Uterus (tissue), 4 donors: ENCODE measurements around the gene ERC2. TPM values are rescaled to one million over a fixed set of nuclear protein-coding genes. Genes with fewer than 3 reads are reported as not detected.

Experiments used
- DNase-seq, 2 donors: peaks; one replicate each; pipeline ENCODE4 v3.0.0-alpha.2; 2019 to 2020
- H3K27ac ChIP-seq, 2 donors: fragments of 200-600 bp; sonication (generic); 1 replicate in 1 of 2; 2 replicates in 1 of 2; pipeline ENCODE4 v1.5.1; 2016 to 2018
- H3K27me3 ChIP-seq, 2 donors: fragments of 200-600 bp; sonication (generic); one replicate each; pipeline ENCODE4 v1.5.1; 2018 to 2019; ENCODE audit warnings: control low read depth in 1 of 2
- H3K36me3 ChIP-seq, 2 donors: fragments of 200-600 bp; sonication (generic); one replicate each; pipeline ENCODE4 v1.5.1; 2019; ENCODE audit warnings: control low read depth in 1 of 2
- H3K4me1 ChIP-seq, 2 donors: fragments of 200-600 bp; sonication (generic); one replicate each; pipeline ENCODE4 v1.5.1; 2018 to 2019; ENCODE audit warnings: control low read depth in 1 of 2
- H3K4me3 ChIP-seq, 2 donors: fragments of 200-600 bp; sonication (generic); 1 replicate in 1 of 2; 2 replicates in 1 of 2; pipeline ENCODE4 v1.5.1; 2018 to 2019; ENCODE audit warnings: mild to moderate bottlenecking in 1 of 2
- H3K9me3 ChIP-seq, 2 donors: fragments of 200-600 bp; sonication (generic); one replicate each; pipeline ENCODE4 v1.5.1; 2019; ENCODE audit warnings: control low read depth in 1 of 2
- CTCF ChIP-seq, 4 experiments: fragments of 200-600 bp in 2 of 4; fragments of 450-650 bp in 2 of 4; sonication (generic) in 2 of 4; IDR thresholded peaks; one replicate each; pipeline ENCODE4 v1.5.1; 2016 to 2019; ENCODE audit warnings: antibody characterized with exemption in 4 of 4, mild to moderate bottlenecking in 2 of 4, moderate library complexity in 1 of 4
- POLR2A ChIP-seq, 2 donors: fragments of 450-650 bp; IDR thresholded peaks; one replicate each; pipeline ENCODE4 v1.6.1; 2016; ENCODE audit warnings: antibody characterized with exemption in 2 of 2, mild to moderate bottlenecking in 1 of 2, moderate library complexity in 1 of 2
- intact Hi-C: fragments of 100-400 bp; cut with DNase I; formaldehyde crosslinking; loops from one replicate; pipeline ENCODE4 v1.15.1; 2023; ENCODE audit warnings: low total_unique reads
- total RNA-seq, 4 donors: library from RNA; depleted of rRNA in 3 of 4; stranded (reverse); fragments of >200 nt in 3 of 4; gene quantifications; one replicate each; pipeline versions ENCODE4 v1.1.0 to v1.2.4, GENCODE V29; 2014 to 2023
- donor health status: DM: yes; HTN: yes; CAD: no.

Gene ERC2
- total RNA-seq, 4 donors from 2014 or later, result 1.7 to 5.5 TPM; not detected in 2

- no peaks in the 10 kb centered on the region for H3K9me3 ChIP-seq
- H3K27me3 ChIP-seq, result no peaks in the 10 kb centered on the region
- TF ChIP-seq CTCF (IDR thresholded peaks at IDR 0.05), result no peak
- TF ChIP-seq POLR2A (IDR thresholded peaks at IDR 0.05), result no peak
- H3K4me1 ChIP-seq, result no peaks in the 10 kb centered on the region
- no peaks in the 10 kb centered on the region for H3K36me3 ChIP-seq
- peak in 1 of 2 donors; percentile 54 for DNase-seq
- intact Hi-C loops, result no loop called here
- H3K27ac ChIP-seq, result peak overlapping the region; percentile 34 to 44
- H3K4me3 ChIP-seq, result no peak overlapping the region
Observed at GRCh38 chr3:55543181-55543614, 925.1 kb downstream of the ERC2 start.

GRCh38 chr3:55541456-55541855 is 926.8 kb downstream of the ERC2 start:
- no peaks in the 10 kb centered on the region for H3K4me1 ChIP-seq
- intact Hi-C loops, result no loop called here
- H3K4me3 ChIP-seq, result no peak overlapping the region
- no peak for DNase-seq
- no peak overlapping the region for H3K27ac ChIP-seq
- no peaks in the 10 kb centered on the region for H3K27me3 ChIP-seq
- TF ChIP-seq POLR2A (IDR thresholded peaks at IDR 0.05) (no peak), CTCF (IDR thresholded peaks at IDR 0.05) (no peak)
- H3K36me3 ChIP-seq, result no peaks in the 10 kb centered on the region
- H3K9me3 ChIP-seq, result no peaks in the 10 kb centered on the region

- intact Hi-C loops, result no loop called here
- DNase-seq, result no peak
- H3K4me3 ChIP-seq, result no peak overlapping the region
- H3K4me1 ChIP-seq, result no peaks in the 10 kb centered on the region
- TF ChIP-seq POLR2A (IDR thresholded peaks at IDR 0.05) (no peak), CTCF (IDR thresholded peaks at IDR 0.05) (no peak)
- no peak overlapping the region for H3K27ac ChIP-seq
- no peaks in the 10 kb centered on the region for H3K36me3 ChIP-seq
- H3K9me3 ChIP-seq, result no peaks in the 10 kb centered on the region
- no peaks in the 10 kb centered on the region for H3K27me3 ChIP-seq
Observed at GRCh38 chr3:55541016-55541415, 927.3 kb downstream of the ERC2 start.

GRCh38 chr3:55540579-55540978 is 927.7 kb downstream of the ERC2 start:
- DNase-seq, result no peak
- H3K9me3 ChIP-seq, result no peaks in the 10 kb centered on the region
- H3K27ac ChIP-seq, result no peak overlapping the region
- intact Hi-C loops, result no loop called here
- TF ChIP-seq CTCF (IDR thresholded peaks at IDR 0.05) (no peak), POLR2A (IDR thresholded peaks at IDR 0.05) (no peak)
- H3K4me3 ChIP-seq, result no peak overlapping the region
- H3K36me3 ChIP-seq, result no peaks in the 10 kb centered on the region
- H3K4me1 ChIP-seq, result no peaks in the 10 kb centered on the region
- H3K27me3 ChIP-seq, result no peaks in the 10 kb centered on the region

GRCh38 chr3:55538158-55538557 is 930.1 kb downstream of the ERC2 start:
- no peaks in the 10 kb centered on the region for H3K9me3 ChIP-seq
- TF ChIP-seq CTCF (IDR thresholded peaks at IDR 0.05) (no peak), POLR2A (IDR thresholded peaks at IDR 0.05) (no peak)
- no peak overlapping the region for H3K27ac ChIP-seq
- no peaks in the 10 kb centered on the region for H3K36me3 ChIP-seq
- H3K27me3 ChIP-seq, result no peaks in the 10 kb centered on the region
- DNase-seq, result no peak
- intact Hi-C loops, result no loop called here
- no peaks in the 10 kb centered on the region for H3K4me1 ChIP-seq
- H3K4me3 ChIP-seq, result no peak overlapping the region
